HepG2 (cell line): ENCODE results near the gene NPPB. TPM values are rescaled to one million over a fixed set of nuclear protein-coding genes. Genes with fewer than 3 reads are reported as not detected.

Experiments used
- GTF2F1 ChIP-seq: fragments of 150-350 bp; IDR thresholded peaks from 2 replicates; pipeline ENCODE4 v1.6.1; 2014; ENCODE audit warnings: low read length
- KLF15 ChIP-seq: sonication (generic); formaldehyde crosslinking; IDR thresholded peaks from 2 replicates; pipeline ENCODE4 v1.8.1; 2023; ENCODE audit warnings: borderline replicate concordance, mild to moderate bottlenecking, inconsistent platforms, missing genetic modification reagents, mixed read lengths
- NCOA5 ChIP-seq: sonication (generic); formaldehyde crosslinking; IDR thresholded peaks from 2 replicates; pipeline ENCODE4 v1.4.0; 2020; ENCODE audit warnings: missing genetic modification reagents
- RCOR2 ChIP-seq: IDR thresholded peaks from 2 replicates; pipeline ENCODE4 v1.6.1; 2016; ENCODE audit warnings: missing biosample characterization, missing genetic modification reagents
- SCMH1 ChIP-seq: sonication (generic); formaldehyde crosslinking; IDR thresholded peaks from 2 replicates; pipeline ENCODE4 v1.9.0; 2021; ENCODE audit warnings: missing genetic modification reagents, mild to moderate bottlenecking, borderline replicate concordance
- SETDB1 ChIP-seq: sonication (generic); formaldehyde crosslinking; IDR thresholded peaks from 2 replicates; pipeline ENCODE4 v1.5.1; 2020; ENCODE audit warnings: missing genetic modification reagents, mild to moderate bottlenecking, borderline replicate concordance
- SMARCE1 ChIP-seq: fragments of 450-650 bp; IDR thresholded peaks from 2 replicates; pipeline ENCODE4 v1.6.1; 2017; ENCODE audit warnings: borderline replicate concordance
- ZNF335 ChIP-seq: sonication (generic); formaldehyde crosslinking; IDR thresholded peaks from 2 replicates; pipeline ENCODE4 v1.4.0; 2020; ENCODE audit warnings: missing genetic modification reagents
- ZNF33A ChIP-seq: sonication (generic); formaldehyde crosslinking; IDR thresholded peaks from 2 replicates; pipeline ENCODE4 v1.5.1; 2020; ENCODE audit warnings: missing genetic modification reagents, mild to moderate bottlenecking, moderate library complexity, borderline replicate concordance
- ZNF460 ChIP-seq: sonication (generic); formaldehyde crosslinking; IDR thresholded peaks from 2 replicates; pipeline ENCODE4 v1.5.1; 2020; ENCODE audit warnings: missing genetic modification reagents, mild to moderate bottlenecking, borderline replicate concordance
- ZNF510 ChIP-seq: sonication (generic); formaldehyde crosslinking; IDR thresholded peaks from 2 replicates; pipeline ENCODE4 v1.4.0; 2020; ENCODE audit warnings: low read depth, mild to moderate bottlenecking, missing genetic modification reagents
- ZNF790 ChIP-seq: sonication (generic); formaldehyde crosslinking; IDR thresholded peaks from 2 replicates; pipeline ENCODE4 v1.8.0; 2022; ENCODE audit warnings: missing genetic modification reagents, mild to moderate bottlenecking, borderline replicate concordance
- ZNF878 ChIP-seq: sonication (generic); formaldehyde crosslinking; IDR thresholded peaks from 2 replicates; pipeline ENCODE4 v1.8.1; 2023; ENCODE audit warnings: mild to moderate bottlenecking, missing genetic modification reagents, moderate library complexity
- polyA plus RNA-seq, 8 experiments: library from polyadenylated mRNA; depleted of rRNA in 3 of 8; stranded (reverse) in 7 of 8; unstranded in 1 of 8; fragments of >200 nt; fragmentation: Illumina TruSeq in 4 of 8; extraction: Trizol in 4 of 8; gene quantifications; 2 replicates each; pipeline versions ENCODE4 v1.2.1 to v1.2.3, GENCODE V29; 2011 to 2016; ENCODE audit warnings: low read depth in 4 of 8, missing spikeins in 1 of 8, mixed read lengths in 1 of 8; ENCODE audit not compliant: insufficient read depth in 1 of 8
- total RNA-seq, 5 experiments: library from RNA; depleted of rRNA; stranded (reverse); fragments of >200 nt; fragmentation: Illumina TruSeq; extraction: Trizol; gene quantifications; 2 replicates each; pipeline ENCODE4 v1.2.3, GENCODE V29; 2016; ENCODE audit warnings: low read depth in 1 of 5
- TF ChIP-seq, protein P1 (sequence below): sonication (generic); formaldehyde crosslinking; IDR thresholded peaks from 2 replicates; pipeline ENCODE4 v1.4.0; 2020; ENCODE audit warnings: missing genetic modification reagents
- TF ChIP-seq, protein P2 (sequence below): sonication (generic); formaldehyde crosslinking; IDR thresholded peaks from 2 replicates; pipeline ENCODE4 v1.4.0; 2020; ENCODE audit warnings: mild to moderate bottlenecking, missing genetic modification reagents
- TF ChIP-seq, protein P3 (sequence below): IDR thresholded peaks from 2 replicates; pipeline ENCODE4 v1.6.1; 2012; ENCODE audit warnings: low read length, improper control_type of control experiment
- TF ChIP-seq, protein P4 (sequence below): IDR thresholded peaks from 2 replicates; pipeline ENCODE4 v1.6.1; 2016; ENCODE audit warnings: missing genetic modification reagents, missing compliant biosample characterization
- TF ChIP-seq, protein P5 (sequence below): sonication (generic); formaldehyde crosslinking; IDR thresholded peaks from 2 replicates; pipeline ENCODE4 v1.4.0; 2020; ENCODE audit warnings: missing genetic modification reagents

Gene NPPB
- total and polyA plus RNA-seq, 2 of the 13 experiments (the other 11 are each of a cell fraction or from before 2014, with no cell fraction given), result 1.9 TPM; not detected in 1

DNA sequence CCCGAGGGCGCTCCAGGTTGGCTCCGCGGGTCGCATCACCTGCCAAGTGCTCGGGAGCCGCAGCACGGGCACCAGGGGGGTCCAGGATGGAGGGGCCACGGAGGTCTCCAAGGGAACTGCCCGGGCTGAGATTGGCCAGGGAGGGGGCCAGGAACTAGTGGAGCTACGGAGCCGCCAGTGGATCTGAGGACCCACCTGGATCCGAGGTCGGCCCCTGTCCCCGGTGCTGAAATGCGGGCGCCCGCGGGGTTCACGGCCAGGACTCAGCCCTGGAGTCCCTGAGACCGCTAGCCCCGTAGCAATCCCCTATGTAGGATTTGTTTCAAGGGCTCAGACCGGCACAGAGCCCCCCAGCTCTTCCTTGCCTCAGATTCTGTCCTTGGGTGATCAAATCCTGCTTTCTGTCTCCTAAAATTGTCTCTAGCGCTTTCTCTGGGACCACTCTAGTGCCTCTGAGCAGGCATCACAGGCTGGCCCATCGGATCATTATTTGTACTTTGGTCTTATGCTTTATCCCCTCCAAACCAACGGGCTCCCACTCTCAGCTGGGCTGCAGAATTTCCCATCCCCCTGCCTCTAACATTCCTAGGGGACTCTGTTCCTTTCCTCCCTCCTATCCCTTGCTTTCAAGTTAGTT, 40.2 kb upstream of the NPPB start (continued):
- TF ChIP-seq ZNF790, result 0 out of 2 replicates have a peak, but pooled peaks have one; percentile 50
- TF ChIP-seq ZNF510 (CRISPR knock-in tag), result no peak
- TF ChIP-seq ZNF460 (CRISPR knock-in tag), result no peak
- no peak for TF ChIP-seq NCOA5 (CRISPR knock-in tag)
- TF ChIP-seq, protein P1, sequence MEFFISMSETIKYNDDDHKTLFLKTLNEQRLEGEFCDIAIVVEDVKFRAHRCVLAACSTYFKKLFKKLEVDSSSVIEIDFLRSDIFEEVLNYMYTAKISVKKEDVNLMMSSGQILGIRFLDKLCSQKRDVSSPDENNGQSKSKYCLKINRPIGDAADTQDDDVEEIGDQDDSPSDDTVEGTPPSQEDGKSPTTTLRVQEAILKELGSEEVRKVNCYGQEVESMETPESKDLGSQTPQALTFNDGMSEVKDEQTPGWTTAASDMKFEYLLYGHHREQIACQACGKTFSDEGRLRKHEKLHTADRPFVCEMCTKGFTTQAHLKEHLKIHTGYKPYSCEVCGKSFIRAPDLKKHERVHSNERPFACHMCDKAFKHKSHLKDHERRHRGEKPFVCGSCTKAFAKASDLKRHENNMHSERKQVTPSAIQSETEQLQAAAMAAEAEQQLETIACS (CRISPR knock-in tag), result no peak
- TF ChIP-seq KLF15 (CRISPR knock-in tag), result no peak
- TF ChIP-seq, protein P2, sequence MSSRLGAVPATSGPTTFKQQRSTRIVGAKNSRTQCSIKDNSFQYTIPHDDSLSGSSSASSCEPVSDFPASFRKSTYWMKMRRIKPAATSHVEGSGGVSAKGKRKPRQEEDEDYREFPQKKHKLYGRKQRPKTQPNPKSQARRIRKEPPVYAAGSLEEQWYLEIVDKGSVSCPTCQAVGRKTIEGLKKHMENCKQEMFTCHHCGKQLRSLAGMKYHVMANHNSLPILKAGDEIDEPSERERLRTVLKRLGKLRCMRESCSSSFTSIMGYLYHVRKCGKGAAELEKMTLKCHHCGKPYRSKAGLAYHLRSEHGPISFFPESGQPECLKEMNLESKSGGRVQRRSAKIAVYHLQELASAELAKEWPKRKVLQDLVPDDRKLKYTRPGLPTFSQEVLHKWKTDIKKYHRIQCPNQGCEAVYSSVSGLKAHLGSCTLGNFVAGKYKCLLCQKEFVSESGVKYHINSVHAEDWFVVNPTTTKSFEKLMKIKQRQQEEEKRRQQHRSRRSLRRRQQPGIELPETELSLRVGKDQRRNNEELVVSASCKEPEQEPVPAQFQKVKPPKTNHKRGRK, result no peak
- TF ChIP-seq SCMH1 (CRISPR knock-in tag), result no peak
- no peak for TF ChIP-seq SMARCE1
- no peak for TF ChIP-seq RCOR2
- no peak for TF ChIP-seq SETDB1 (CRISPR knock-in tag)
- TF ChIP-seq, protein P3, sequence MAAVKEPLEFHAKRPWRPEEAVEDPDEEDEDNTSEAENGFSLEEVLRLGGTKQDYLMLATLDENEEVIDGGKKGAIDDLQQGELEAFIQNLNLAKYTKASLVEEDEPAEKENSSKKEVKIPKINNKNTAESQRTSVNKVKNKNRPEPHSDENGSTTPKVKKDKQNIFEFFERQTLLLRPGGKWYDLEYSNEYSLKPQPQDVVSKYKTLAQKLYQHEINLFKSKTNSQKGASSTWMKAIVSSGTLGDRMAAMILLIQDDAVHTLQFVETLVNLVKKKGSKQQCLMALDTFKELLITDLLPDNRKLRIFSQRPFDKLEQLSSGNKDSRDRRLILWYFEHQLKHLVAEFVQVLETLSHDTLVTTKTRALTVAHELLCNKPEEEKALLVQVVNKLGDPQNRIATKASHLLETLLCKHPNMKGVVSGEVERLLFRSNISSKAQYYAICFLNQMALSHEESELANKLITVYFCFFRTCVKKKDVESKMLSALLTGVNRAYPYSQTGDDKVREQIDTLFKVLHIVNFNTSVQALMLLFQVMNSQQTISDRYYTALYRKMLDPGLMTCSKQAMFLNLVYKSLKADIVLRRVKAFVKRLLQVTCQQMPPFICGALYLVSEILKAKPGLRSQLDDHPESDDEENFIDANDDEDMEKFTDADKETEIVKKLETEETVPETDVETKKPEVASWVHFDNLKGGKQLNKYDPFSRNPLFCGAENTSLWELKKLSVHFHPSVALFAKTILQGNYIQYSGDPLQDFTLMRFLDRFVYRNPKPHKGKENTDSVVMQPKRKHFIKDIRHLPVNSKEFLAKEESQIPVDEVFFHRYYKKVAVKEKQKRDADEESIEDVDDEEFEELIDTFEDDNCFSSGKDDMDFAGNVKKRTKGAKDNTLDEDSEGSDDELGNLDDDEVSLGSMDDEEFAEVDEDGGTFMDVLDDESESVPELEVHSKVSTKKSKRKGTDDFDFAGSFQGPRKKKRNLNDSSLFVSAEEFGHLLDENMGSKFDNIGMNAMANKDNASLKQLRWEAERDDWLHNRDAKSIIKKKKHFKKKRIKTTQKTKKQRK, result no peak
- TF ChIP-seq, protein P4, sequence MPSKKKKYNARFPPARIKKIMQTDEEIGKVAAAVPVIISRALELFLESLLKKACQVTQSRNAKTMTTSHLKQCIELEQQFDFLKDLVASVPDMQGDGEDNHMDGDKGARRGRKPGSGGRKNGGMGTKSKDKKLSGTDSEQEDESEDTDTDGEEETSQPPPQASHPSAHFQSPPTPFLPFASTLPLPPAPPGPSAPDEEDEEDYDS (CRISPR knock-in tag), result no peak
- TF ChIP-seq GTF2F1, result no peak
- TF ChIP-seq ZNF33A (CRISPR knock-in tag), result no peak
- TF ChIP-seq, protein P5, sequence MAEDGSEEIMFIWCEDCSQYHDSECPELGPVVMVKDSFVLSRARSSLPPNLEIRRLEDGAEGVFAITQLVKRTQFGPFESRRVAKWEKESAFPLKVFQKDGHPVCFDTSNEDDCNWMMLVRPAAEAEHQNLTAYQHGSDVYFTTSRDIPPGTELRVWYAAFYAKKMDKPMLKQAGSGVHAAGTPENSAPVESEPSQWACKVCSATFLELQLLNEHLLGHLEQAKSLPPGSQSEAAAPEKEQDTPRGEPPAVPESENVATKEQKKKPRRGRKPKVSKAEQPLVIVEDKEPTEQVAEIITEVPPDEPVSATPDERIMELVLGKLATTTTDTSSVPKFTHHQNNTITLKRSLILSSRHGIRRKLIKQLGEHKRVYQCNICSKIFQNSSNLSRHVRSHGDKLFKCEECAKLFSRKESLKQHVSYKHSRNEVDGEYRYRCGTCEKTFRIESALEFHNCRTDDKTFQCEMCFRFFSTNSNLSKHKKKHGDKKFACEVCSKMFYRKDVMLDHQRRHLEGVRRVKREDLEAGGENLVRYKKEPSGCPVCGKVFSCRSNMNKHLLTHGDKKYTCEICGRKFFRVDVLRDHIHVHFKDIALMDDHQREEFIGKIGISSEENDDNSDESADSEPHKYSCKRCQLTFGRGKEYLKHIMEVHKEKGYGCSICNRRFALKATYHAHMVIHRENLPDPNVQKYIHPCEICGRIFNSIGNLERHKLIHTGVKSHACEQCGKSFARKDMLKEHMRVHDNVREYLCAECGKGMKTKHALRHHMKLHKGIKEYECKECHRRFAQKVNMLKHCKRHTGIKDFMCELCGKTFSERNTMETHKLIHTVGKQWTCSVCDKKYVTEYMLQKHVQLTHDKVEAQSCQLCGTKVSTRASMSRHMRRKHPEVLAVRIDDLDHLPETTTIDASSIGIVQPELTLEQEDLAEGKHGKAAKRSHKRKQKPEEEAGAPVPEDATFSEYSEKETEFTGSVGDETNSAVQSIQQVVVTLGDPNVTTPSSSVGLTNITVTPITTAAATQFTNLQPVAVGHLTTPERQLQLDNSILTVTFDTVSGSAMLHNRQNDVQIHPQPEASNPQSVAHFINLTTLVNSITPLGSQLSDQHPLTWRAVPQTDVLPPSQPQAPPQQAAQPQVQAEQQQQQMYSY (CRISPR knock-in tag), result no peak
- no peak for TF ChIP-seq ZNF335 (CRISPR knock-in tag)
- no peak for TF ChIP-seq ZNF878 (CRISPR knock-in tag)
